Gastrocnemius medialis (tissue), 4 donors: ENCODE data around the gene P3R3URF.

Experiments
- POLR2A ChIP-seq, 2 donors: fragments of 450-650 bp; IDR thresholded peaks; one replicate each; pipeline ENCODE4 v1.6.1; 2017; ENCODE audit warnings: antibody characterized with exemption in 2 of 2, mild to moderate bottlenecking in 2 of 2, moderate library complexity in 2 of 2
- TF ChIP-seq, protein P1 (sequence below), 5 experiments: fragments of 450-650 bp in 3 of 5; fragments of 200-600 bp in 2 of 5; sonication (generic) in 2 of 5; IDR thresholded peaks in 4 of 5; conservative IDR thresholded peaks in 1 of 5; 1 replicate in 4 of 5; 2 replicates in 1 of 5; pipeline ENCODE4 v1.5.1; 2016 to 2019; ENCODE audit warnings: antibody characterized with exemption in 5 of 5, mild to moderate bottlenecking in 3 of 5, moderate library complexity in 3 of 5

DNA sequence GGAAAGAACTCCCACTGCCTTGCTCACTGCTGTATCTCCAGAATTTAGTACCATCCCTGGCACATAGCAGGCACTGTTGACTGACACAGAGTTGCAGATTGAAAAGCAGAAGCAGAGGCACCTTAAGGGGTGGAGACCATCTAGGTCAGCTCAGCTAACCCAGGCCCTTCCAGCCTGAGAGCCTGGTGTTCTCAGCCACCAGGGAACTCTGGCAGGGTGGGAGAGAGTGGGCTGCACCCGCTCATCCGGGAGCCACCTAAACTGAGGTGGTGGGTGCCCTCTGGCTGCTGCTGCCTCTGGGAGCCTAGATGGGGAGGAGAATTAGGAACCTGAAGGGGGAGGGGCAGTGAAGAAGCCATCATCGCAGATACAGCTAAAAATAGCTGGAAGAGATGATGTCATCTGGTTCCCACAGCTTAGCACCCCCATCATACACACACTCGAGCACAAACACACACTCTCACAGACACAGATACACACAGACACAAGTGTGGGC, 2.9 kb downstream of the P3R3URF start:
- TF ChIP-seq POLR2A (IDR thresholded peaks at IDR 0.05): no peak
- TF ChIP-seq, protein P1, sequence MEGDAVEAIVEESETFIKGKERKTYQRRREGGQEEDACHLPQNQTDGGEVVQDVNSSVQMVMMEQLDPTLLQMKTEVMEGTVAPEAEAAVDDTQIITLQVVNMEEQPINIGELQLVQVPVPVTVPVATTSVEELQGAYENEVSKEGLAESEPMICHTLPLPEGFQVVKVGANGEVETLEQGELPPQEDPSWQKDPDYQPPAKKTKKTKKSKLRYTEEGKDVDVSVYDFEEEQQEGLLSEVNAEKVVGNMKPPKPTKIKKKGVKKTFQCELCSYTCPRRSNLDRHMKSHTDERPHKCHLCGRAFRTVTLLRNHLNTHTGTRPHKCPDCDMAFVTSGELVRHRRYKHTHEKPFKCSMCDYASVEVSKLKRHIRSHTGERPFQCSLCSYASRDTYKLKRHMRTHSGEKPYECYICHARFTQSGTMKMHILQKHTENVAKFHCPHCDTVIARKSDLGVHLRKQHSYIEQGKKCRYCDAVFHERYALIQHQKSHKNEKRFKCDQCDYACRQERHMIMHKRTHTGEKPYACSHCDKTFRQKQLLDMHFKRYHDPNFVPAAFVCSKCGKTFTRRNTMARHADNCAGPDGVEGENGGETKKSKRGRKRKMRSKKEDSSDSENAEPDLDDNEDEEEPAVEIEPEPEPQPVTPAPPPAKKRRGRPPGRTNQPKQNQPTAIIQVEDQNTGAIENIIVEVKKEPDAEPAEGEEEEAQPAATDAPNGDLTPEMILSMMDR (IDR thresholded peaks at IDR 0.05 in 4 of 5, conservative IDR thresholded peaks at IDR 0.05 in 1 of 5): peak in 2 of 5 experiments; percentile 11 to 27
